ENCODE measurements around the gene IL12RB1. TPM values are rescaled to one million over a fixed set of nuclear protein-coding genes. Genes with fewer than 3 reads are reported as not detected.
A peak's percentile ranks its signal among the peaks of the same experiment; 100 is the strongest.

IL12RB1 gene
- total and polyA plus RNA-seq, 11 donors = 0.19 to 8.1 (median 0.55) TPM; not detected in 2

DNA sequence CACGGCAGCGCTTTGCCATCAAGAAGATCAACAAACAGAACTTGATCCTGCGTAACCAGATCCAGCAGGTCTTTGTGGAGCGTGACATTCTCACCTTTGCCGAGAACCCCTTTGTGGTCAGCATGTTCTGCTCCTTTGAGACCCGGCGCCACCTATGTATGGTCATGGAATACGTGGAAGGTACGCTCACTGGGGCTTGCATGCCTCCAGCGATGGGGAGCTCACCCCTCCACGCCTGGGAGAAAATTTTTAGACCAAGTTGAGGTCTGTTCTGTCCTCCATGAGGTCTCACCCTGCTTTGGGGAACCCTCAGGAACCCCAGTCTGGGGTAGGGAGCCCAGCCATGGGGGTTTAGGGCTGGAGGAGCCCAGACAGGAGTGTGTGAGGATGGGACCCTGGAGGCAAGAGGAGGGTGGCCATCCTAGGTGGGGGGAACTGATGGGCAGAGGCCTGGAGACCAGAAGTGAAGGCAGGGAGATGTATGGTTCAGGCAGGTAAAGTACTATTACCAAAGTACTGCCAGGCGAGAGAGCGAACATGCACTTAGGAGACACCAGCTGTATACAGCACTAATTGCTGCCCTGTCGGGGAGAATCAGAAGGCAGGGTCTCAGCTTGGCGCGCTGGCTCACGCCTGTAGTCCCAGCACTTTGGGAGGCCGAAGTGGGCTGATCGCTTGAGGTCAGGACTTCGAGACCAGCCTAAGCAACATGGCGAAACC is 43.9 kb upstream of the IL12RB1 start:
- peaks cover 0 to 86% (median 34%) of the 10 kb centered on the region in 9 donors for H3K36me3 ChIP-seq
- ATAC-seq (no peak), DNase-seq (no peak)
- TF ChIP-seq CTCF (IDR thresholded peaks at IDR 0.05) = no peak
- TF ChIP-seq POLR2A (IDR thresholded peaks at IDR 0.05) = no peak
- no peak overlapping the region for H3K4me3 ChIP-seq
- H3K27ac ChIP-seq = no peak overlapping the region
- 93 to 97% (median 94%) methylated on average over 19 to 21 of the region's 21 CpGs for WGBS, 4 donors
- H3K9me3 ChIP-seq = no peaks in the 10 kb centered on the region
- peaks cover 0 to 13% (median 0%) of the 10 kb centered on the region in 12 donors for H3K4me1 ChIP-seq
- no peaks in the 10 kb centered on the region for H3K27me3 ChIP-seq
- intact Hi-C loops (cut with DNase I) = no loop called here

GRCh38 chr19:18128805-18129204 is 42.1 kb upstream of the IL12RB1 start:
- DNase-seq (no peak), ATAC-seq (no peak)
- WGBS, 4 donors = 93 to 97% (median 96%) methylated on average over 12 of the region's 12 CpGs
- Histone ChIP-seq H3K27ac (no peak overlapping the region), H3K27me3 (no peaks in the 10 kb centered on the region), H3K4me1 (peaks cover 0 to 13% (median 0%) of the 10 kb centered on the region in 12 donors), H3K4me3 (no peak overlapping the region), H3K9me3 (no peaks in the 10 kb centered on the region), H3K36me3 (peaks cover 0 to 84% (median 32%) of the 10 kb centered on the region in 9 donors)
- no peak for TF ChIP-seq CTCF (IDR thresholded peaks at IDR 0.05)
- no peak for TF ChIP-seq POLR2A (IDR thresholded peaks at IDR 0.05)
- intact Hi-C loops (cut with DNase I) = no loop called here

GRCh38 chr19:18128044-18128443 is 41.3 kb upstream of the IL12RB1 start:
- no peaks in the 10 kb centered on the region for H3K9me3 ChIP-seq
- intact Hi-C loops (cut with DNase I) = no loop called here
- TF ChIP-seq CTCF (IDR thresholded peaks at IDR 0.05) = no peak
- TF ChIP-seq POLR2A (IDR thresholded peaks at IDR 0.05) = no peak
- H3K27me3 ChIP-seq = no peaks in the 10 kb centered on the region
- H3K27ac ChIP-seq = peak overlapping the region in 1 of 12 donors; percentile 32
- ATAC-seq (no peak), DNase-seq (no peak)
- peaks cover 0 to 84% (median 32%) of the 10 kb centered on the region in 9 donors for H3K36me3 ChIP-seq
- H3K4me3 ChIP-seq = no peak overlapping the region
- peaks cover 0 to 17% (median 0%) of the 10 kb centered on the region in 12 donors for H3K4me1 ChIP-seq
- WGBS, 4 donors = 89 to 92% (median 90%) methylated on average over 2 to 3 of the region's 3 CpGs

DNA sequence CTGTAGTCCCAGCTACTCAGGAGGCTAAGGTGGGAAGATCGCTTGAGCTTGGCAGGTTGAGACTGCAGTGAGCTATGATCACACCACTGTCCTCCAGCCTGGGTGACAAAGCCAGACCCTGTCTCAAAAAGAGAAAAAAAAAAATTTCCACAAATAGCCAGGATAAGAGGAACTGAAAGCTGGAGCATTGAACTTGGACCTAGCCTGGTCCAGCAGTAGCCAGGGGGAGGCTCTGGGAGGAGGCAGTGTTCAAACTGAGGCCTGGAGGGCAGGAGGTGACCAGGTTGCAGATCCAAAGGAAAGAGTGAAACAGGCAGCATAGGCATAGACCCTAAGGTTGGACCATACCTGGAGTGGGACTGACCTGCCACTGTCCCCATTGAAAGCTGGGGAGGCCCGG is 39.4 kb upstream of the IL12RB1 start:
- no peaks in the 10 kb centered on the region for H3K27me3 ChIP-seq
- WGBS, 4 donors = 63 to 99% (median 84%) methylated on average over 2 of the region's 2 CpGs
- TF ChIP-seq CTCF (IDR thresholded peaks at IDR 0.05) (no peak), POLR2A (IDR thresholded peaks at IDR 0.05) (no peak)
- H3K9me3 ChIP-seq = no peaks in the 10 kb centered on the region
- no peak overlapping the region for H3K27ac ChIP-seq
- peaks cover 0 to 17% (median 0%) of the 10 kb centered on the region in 12 donors for H3K4me1 ChIP-seq
- ATAC-seq = no peak
- peaks cover 0 to 78% (median 17%) of the 10 kb centered on the region in 9 donors for H3K36me3 ChIP-seq
- no peak overlapping the region for H3K4me3 ChIP-seq
- no peak for DNase-seq
- intact Hi-C loops (cut with DNase I) = no loop called here

All from heart left ventricle (tissue), 16 donors.